ENCODE data around the gene TPCN2.

DNA sequence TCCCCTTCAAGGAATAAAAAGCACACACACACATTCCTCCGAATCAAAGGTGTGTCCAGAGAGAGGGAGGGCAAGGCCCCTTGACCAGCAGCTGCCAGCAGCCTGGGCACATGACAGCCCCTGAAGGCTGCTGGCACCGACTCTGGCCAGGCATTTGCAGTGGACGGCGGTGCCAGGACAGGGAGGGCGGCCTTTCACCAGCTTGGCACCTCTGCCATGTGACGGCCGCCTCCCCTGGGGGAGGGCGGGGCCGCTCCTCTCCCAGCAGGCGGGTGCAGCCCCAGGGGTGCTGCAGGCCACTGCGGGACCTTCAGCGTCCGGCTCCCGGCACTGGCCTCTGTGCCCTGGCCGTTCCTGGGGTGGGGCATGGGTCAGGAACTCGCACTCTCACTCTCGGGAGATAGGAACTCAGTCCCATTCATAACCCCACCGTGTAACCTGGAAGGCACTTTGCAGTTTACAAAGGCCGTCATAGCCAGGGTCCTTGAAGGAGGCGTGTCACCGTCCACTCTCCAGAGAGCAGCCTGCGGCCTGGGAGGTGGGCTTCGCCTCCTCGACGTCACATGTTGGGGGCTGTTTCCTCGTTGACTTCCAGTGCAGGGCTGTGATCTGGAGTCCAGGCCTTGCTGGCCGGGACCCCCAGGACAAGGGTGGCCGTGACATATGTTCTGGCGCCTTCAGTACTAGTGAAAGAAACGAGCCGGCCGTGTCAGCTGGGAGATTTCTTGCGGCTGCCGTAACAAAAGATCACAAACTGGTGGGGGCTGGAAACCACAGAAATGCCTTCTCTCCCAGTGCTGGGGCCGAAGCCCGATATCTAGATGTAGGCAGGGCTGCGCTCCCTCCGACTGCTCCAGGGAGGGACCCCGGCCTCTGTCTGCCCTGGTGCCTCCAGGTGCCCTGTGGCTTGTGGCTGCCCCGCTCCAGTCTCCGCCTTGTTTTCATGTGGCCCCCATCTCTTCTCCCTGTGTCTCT is 67.1 kb downstream of the TPCN2 start:
- TF ChIP-seq CTCF (IDR thresholded peaks at IDR 0.05; ENCODE audit: insufficient read depth, low read depth, low read length), result no peak
- TF ChIP-seq EZH2 (IDR thresholded peaks at IDR 0.05; ENCODE audit: insufficient read depth, low read length), result no peak
